ENCODE measurements around the gene PUS7L.

GRCh38 chr12:43795716-43796280, 37.2 kb upstream of the PUS7L start:
- TF ChIP-seq, protein P1, sequence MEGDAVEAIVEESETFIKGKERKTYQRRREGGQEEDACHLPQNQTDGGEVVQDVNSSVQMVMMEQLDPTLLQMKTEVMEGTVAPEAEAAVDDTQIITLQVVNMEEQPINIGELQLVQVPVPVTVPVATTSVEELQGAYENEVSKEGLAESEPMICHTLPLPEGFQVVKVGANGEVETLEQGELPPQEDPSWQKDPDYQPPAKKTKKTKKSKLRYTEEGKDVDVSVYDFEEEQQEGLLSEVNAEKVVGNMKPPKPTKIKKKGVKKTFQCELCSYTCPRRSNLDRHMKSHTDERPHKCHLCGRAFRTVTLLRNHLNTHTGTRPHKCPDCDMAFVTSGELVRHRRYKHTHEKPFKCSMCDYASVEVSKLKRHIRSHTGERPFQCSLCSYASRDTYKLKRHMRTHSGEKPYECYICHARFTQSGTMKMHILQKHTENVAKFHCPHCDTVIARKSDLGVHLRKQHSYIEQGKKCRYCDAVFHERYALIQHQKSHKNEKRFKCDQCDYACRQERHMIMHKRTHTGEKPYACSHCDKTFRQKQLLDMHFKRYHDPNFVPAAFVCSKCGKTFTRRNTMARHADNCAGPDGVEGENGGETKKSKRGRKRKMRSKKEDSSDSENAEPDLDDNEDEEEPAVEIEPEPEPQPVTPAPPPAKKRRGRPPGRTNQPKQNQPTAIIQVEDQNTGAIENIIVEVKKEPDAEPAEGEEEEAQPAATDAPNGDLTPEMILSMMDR (IDR thresholded peaks at IDR 0.05; ENCODE audit: low read depth, low read length): no peak
- no peak for TF ChIP-seq POLR2A (IDR thresholded peaks at IDR 0.05; ENCODE audit: extremely low read depth, insufficient read length)
- TF ChIP-seq, protein P2, sequence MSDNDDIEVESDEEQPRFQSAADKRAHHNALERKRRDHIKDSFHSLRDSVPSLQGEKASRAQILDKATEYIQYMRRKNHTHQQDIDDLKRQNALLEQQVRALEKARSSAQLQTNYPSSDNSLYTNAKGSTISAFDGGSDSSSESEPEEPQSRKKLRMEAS (IDR thresholded peaks at IDR 0.05; ENCODE audit: low read depth, low read length): no peak
